Measurements from ENCODE around the gene RFPL3.
"Not testable (repeated sequence)": the region's sequence is repeated elsewhere in the genome, so short reads cannot be mapped to it uniquely, and the experiment has no call there.

The RFPL3 gene

GRCh38 chr22:32340411-32340810 is 17.3 kb upstream of the RFPL3 start:
- Histone ChIP-seq H3K36me3 (ENCODE audit: insufficient read depth, low read length) (no peaks in the 10 kb centered on the region), H3K4me1 (ENCODE audit: insufficient read depth, low read length) (no peaks in the 10 kb centered on the region), H3K9ac (ENCODE audit: low read length) (no peak overlapping the region), H3K27me3 (ENCODE audit: control insufficient read depth in 1 of 2, insufficient read depth in 2 of 2, low read length in 2 of 2) (peaks cover 0 to 12% of the 10 kb centered on the region in 2 donors), H3K9me3 (ENCODE audit: low read length) (no peaks in the 10 kb centered on the region), H3K4me3 (ENCODE audit: low read depth in 1 of 2, low read length in 2 of 2) (no peak overlapping the region), H3K27ac (ENCODE audit: low read depth, low read length) (no peak overlapping the region)

DNA sequence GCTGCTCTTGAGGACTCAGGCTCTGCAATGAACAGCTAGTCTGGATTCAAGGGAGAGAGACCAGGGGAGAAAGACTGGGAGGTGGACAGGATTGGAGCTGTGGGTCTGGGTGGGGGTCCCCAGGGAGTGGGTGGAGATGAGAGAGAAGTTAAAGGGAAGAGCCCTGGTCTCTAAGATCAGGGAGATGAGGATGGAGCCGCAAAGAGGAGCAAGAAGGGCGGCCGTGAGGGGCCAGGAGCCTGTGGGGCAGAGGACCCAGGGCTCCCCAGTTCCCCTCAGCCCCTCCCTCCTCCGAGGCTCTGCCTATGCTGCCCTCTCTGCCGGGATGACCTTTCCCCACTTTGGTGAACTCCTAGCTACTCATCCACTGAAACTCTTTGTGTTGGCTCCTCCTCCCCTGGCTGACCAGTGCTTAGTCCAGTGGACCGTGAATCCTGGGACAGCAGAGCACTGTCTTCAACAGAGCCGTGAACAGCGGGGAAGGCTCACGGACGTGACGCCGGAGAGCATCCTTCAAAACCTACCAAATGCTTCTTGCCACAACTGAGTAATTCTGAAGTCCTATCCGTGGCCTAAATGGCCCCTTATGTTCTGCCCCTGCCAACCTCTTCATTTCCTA is 16.4 kb upstream of the RFPL3 start:
- no peak overlapping the region for H3K9ac ChIP-seq (ENCODE audit: low read length)
- H3K9me3 ChIP-seq (ENCODE audit: low read length) = no peaks in the 10 kb centered on the region
- H3K4me1 ChIP-seq (ENCODE audit: insufficient read depth, low read length) = no peaks in the 10 kb centered on the region
- peaks cover 0 to 12% of the 10 kb centered on the region in 2 donors for H3K27me3 ChIP-seq (ENCODE audit: control insufficient read depth in 1 of 2, insufficient read depth in 2 of 2, low read length in 2 of 2)
- no peak overlapping the region for H3K27ac ChIP-seq (ENCODE audit: low read depth, low read length)
- H3K36me3 ChIP-seq (ENCODE audit: insufficient read depth, low read length) = no peaks in the 10 kb centered on the region
- no peak overlapping the region for H3K4me3 ChIP-seq (ENCODE audit: low read depth in 1 of 2, low read length in 2 of 2)

DNA sequence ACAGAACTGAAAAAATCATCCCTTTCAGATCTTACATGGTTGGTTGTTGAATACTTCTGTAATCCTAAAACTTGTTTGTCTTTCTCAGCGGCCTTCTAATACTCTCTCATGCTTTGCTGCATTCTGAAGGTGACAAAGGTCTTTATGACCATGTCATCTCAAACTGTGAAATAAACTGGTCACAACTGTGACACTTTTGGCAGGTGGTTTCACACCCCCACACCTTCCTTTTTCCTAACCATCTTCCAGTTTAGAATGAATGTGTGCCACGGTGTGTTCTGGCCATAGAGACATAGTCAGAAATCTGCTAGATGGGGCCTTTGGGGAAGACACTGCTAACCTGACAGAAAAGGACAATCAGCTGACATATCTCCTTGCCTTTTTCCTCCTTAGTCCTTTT is 14.7 kb upstream of the RFPL3 start:
- H3K27me3 ChIP-seq (ENCODE audit: control insufficient read depth in 1 of 2, insufficient read depth in 2 of 2, low read length in 2 of 2) = peaks cover 0 to 12% of the 10 kb centered on the region in 2 donors

GRCh38 chr22:32343941-32344340 is 13.7 kb upstream of the RFPL3 start:
- Histone ChIP-seq H3K27ac (ENCODE audit: low read depth, low read length) (no peak overlapping the region), H3K9me3 (ENCODE audit: low read length) (no peaks in the 10 kb centered on the region), H3K9ac (ENCODE audit: low read length) (no peak overlapping the region), H3K36me3 (ENCODE audit: insufficient read depth, low read length) (no peaks in the 10 kb centered on the region), H3K4me3 (ENCODE audit: low read depth in 1 of 2, low read length in 2 of 2) (no peak overlapping the region), H3K27me3 (ENCODE audit: control insufficient read depth in 1 of 2, insufficient read depth in 2 of 2, low read length in 2 of 2) (peaks cover 0 to 12% of the 10 kb centered on the region in 2 donors), H3K4me1 (ENCODE audit: insufficient read depth, low read length) (no peaks in the 10 kb centered on the region)

More for the DNA sequence above, 14.7 kb upstream of the RFPL3 start:
- no peaks in the 10 kb centered on the region for H3K9me3 ChIP-seq (ENCODE audit: low read length)
- no peak overlapping the region for H3K4me3 ChIP-seq (ENCODE audit: low read depth in 1 of 2, low read length in 2 of 2)
- no peaks in the 10 kb centered on the region for H3K36me3 ChIP-seq (ENCODE audit: insufficient read depth, low read length)
- no peaks in the 10 kb centered on the region for H3K4me1 ChIP-seq (ENCODE audit: insufficient read depth, low read length)
- H3K27ac ChIP-seq (ENCODE audit: low read depth, low read length) = no peak overlapping the region
- no peak overlapping the region for H3K9ac ChIP-seq (ENCODE audit: low read length)

- H3K9ac ChIP-seq (ENCODE audit: low read length) = no peak overlapping the region
- no peak overlapping the region for H3K4me3 ChIP-seq (ENCODE audit: low read depth in 1 of 2, low read length in 2 of 2)
- H3K27ac ChIP-seq (ENCODE audit: low read depth, low read length) = no peak overlapping the region
- H3K27me3 ChIP-seq (ENCODE audit: control insufficient read depth in 1 of 2, insufficient read depth in 2 of 2, low read length in 2 of 2) = no peaks in the 10 kb centered on the region
- no peaks in the 10 kb centered on the region for H3K4me1 ChIP-seq (ENCODE audit: insufficient read depth, low read length)
- H3K36me3 ChIP-seq (ENCODE audit: insufficient read depth, low read length) = no peaks in the 10 kb centered on the region
- no peaks in the 10 kb centered on the region for H3K9me3 ChIP-seq (ENCODE audit: low read length)
These were observed 9.5 kb upstream of the RFPL3 start for GRCh38 chr22:32348031-32348611.

- H3K4me1 ChIP-seq (ENCODE audit: insufficient read depth, low read length); H3K4me3 ChIP-seq (ENCODE audit: low read depth in 1 of 2, low read length in 2 of 2); H3K9ac ChIP-seq (ENCODE audit: low read length); H3K36me3 ChIP-seq (ENCODE audit: insufficient read depth, low read length); H3K27ac ChIP-seq (ENCODE audit: low read depth, low read length); H3K9me3 ChIP-seq (ENCODE audit: low read length); H3K27me3 ChIP-seq (ENCODE audit: control insufficient read depth in 1 of 2, insufficient read depth in 2 of 2, low read length in 2 of 2): not testable (repeated sequence)
These were observed 5.8 kb upstream of the RFPL3 start for GRCh38 chr22:32351875-32352274.

DNA sequence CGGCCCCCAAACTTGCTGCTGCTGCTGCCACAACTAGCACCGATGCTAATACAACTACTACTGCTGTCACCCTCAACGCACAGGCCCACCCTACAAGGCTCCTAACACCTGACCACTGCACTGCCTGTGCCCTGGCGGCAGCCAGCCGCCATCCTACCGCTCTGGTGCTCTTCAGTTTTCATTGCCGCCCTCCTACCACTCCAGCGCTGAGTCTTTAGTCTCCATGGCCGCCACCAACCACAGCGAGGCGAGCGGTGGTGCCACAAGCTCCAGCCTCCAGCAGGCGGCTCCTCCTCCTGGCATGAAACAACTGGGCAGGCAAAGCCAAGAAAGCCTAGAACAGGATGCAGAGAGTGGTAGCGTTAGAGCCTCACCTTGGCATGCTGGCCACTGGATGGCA is 5.0 kb upstream of the RFPL3 start:
- H3K27ac ChIP-seq (ENCODE audit: low read depth, low read length) = no peak overlapping the region
- no peaks in the 10 kb centered on the region for H3K27me3 ChIP-seq (ENCODE audit: control insufficient read depth in 1 of 2, insufficient read depth in 2 of 2, low read length in 2 of 2)
- H3K9ac ChIP-seq (ENCODE audit: low read length) = no peak overlapping the region
- no peaks in the 10 kb centered on the region for H3K36me3 ChIP-seq (ENCODE audit: insufficient read depth, low read length)
- H3K4me1 ChIP-seq (ENCODE audit: insufficient read depth, low read length) = no peaks in the 10 kb centered on the region
- no peak overlapping the region for H3K4me3 ChIP-seq (ENCODE audit: low read depth in 1 of 2, low read length in 2 of 2)
- no peaks in the 10 kb centered on the region for H3K9me3 ChIP-seq (ENCODE audit: low read length)

- no peaks in the 10 kb centered on the region for H3K36me3 ChIP-seq (ENCODE audit: insufficient read depth, low read length)
- H3K27ac ChIP-seq (ENCODE audit: low read depth, low read length) = no peak overlapping the region
- no peak overlapping the region for H3K4me3 ChIP-seq (ENCODE audit: low read depth in 1 of 2, low read length in 2 of 2)
- no peaks in the 10 kb centered on the region for H3K9me3 ChIP-seq (ENCODE audit: low read length)
- H3K9ac ChIP-seq (ENCODE audit: low read length) = no peak overlapping the region
- H3K27me3 ChIP-seq (ENCODE audit: control insufficient read depth in 1 of 2, insufficient read depth in 2 of 2, low read length in 2 of 2) = no peaks in the 10 kb centered on the region
- no peaks in the 10 kb centered on the region for H3K4me1 ChIP-seq (ENCODE audit: insufficient read depth, low read length)
These were observed 4.4 kb upstream of the RFPL3 start for GRCh38 chr22:32353292-32353691.

DNA sequence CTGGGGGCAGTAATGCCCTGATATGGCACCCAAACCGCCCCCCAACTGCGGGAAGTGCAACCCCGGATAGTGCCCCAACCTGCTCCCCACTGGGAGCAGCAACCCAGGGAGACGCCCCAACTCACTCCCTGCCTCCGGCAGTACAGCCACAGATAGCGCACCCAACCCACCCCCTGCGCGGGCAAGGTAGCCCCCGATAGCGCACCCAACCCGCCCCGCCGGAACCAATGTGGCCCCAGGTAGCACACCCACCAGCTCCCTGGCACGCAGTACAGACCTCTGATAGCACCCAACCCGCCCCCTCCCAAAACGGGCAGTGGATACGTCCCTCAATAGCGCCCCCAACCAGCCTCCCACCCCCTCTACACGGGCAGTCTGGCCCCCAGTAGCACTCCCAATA is 3.8 kb upstream of the RFPL3 start:
- no peaks in the 10 kb centered on the region for H3K9me3 ChIP-seq (ENCODE audit: low read length)
- no peak overlapping the region for H3K4me3 ChIP-seq (ENCODE audit: low read depth in 1 of 2, low read length in 2 of 2)
- no peaks in the 10 kb centered on the region for H3K27me3 ChIP-seq (ENCODE audit: control insufficient read depth in 1 of 2, insufficient read depth in 2 of 2, low read length in 2 of 2)

DNA sequence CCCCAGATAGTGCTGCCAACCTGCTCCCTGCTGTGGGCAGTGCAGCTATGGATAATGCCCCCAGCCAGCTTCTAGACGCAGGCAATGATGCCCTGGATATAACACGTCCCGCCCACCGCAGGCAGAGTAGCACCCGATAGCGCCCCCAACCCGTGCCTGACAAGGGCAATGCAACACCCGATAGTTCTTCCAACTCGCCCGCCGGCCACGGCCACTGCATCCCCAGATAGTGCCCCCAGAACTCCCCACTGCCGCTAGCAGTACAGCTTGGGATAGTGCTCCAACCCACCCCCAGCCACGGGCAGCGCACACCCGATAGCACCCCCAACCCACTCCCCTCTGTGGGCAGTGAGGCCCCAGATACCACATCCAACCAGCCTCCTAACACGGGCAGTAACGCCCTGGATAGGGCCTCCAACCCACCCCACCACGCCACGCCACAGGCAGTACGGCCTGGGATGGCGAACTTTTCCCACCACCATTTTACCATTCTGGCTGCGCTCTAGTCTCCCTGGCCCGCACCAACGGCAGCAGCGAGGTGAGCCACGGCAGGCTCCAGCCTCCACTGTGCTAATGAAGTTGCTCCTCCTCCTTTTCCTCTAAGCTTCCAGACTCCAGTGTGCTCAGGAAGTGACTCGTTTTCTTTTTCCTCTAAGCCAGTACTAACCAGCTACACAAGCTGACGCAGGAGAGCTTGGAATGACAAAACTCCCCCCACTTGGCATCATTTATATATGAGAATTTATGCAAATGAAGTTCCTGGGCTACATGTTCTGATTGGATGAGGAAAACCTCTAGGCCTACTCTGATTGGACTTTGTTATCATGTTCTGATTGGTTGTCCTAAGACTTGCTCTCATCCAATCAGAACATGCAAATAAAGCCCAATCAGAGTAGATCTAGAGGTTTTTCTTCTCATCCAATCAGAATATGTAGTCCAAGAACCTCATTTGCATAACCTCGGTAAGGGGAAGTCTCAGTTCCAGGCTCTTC is 3.0 kb upstream of the RFPL3 start:
- H3K27me3 ChIP-seq (ENCODE audit: control insufficient read depth in 1 of 2, insufficient read depth in 2 of 2, low read length in 2 of 2) = no peaks in the 10 kb centered on the region
- H3K4me3 ChIP-seq (ENCODE audit: low read depth in 1 of 2, low read length in 2 of 2) = no peak overlapping the region
- no peak overlapping the region for H3K9ac ChIP-seq (ENCODE audit: low read length)

More for the DNA sequence above, 3.8 kb upstream of the RFPL3 start:
- no peak overlapping the region for H3K27ac ChIP-seq (ENCODE audit: low read depth, low read length)
- H3K36me3 ChIP-seq (ENCODE audit: insufficient read depth, low read length) = no peaks in the 10 kb centered on the region
- H3K4me1 ChIP-seq (ENCODE audit: insufficient read depth, low read length) = no peaks in the 10 kb centered on the region
- no peak overlapping the region for H3K9ac ChIP-seq (ENCODE audit: low read length)

GRCh38 chr22:32355760-32356159 is 1.9 kb upstream of the RFPL3 start:
- Histone ChIP-seq H3K4me1 (ENCODE audit: insufficient read depth, low read length) (no peaks in the 10 kb centered on the region), H3K9ac (ENCODE audit: low read length) (no peak overlapping the region), H3K27me3 (ENCODE audit: control insufficient read depth in 1 of 2, insufficient read depth in 2 of 2, low read length in 2 of 2) (no peaks in the 10 kb centered on the region), H3K27ac (ENCODE audit: low read depth, low read length) (no peak overlapping the region), H3K9me3 (ENCODE audit: low read length) (no peaks in the 10 kb centered on the region), H3K4me3 (ENCODE audit: low read depth in 1 of 2, low read length in 2 of 2) (no peak overlapping the region), H3K36me3 (ENCODE audit: insufficient read depth, low read length) (no peaks in the 10 kb centered on the region)

More for the DNA sequence above, 3.0 kb upstream of the RFPL3 start:
- Histone ChIP-seq H3K36me3 (ENCODE audit: insufficient read depth, low read length) (no peaks in the 10 kb centered on the region), H3K27ac (ENCODE audit: low read depth, low read length) (no peak overlapping the region), H3K9me3 (ENCODE audit: low read length) (no peaks in the 10 kb centered on the region), H3K4me1 (ENCODE audit: insufficient read depth, low read length) (no peaks in the 10 kb centered on the region)
